Neuronal stem cell (in vitro differentiated cells): ENCODE data around the gene COG6.

Experiments
- DNase-seq: peaks from one replicate; pipeline ENCODE4 v3.0.0-alpha.2; 2013; ENCODE audit warnings: low spot score
- H2AFZ ChIP-seq: one replicate; pipeline ENCODE4 v1.6.1; 2013; ENCODE audit warnings: mild to moderate bottlenecking, low read length, inconsistent platforms
- H2AK5ac ChIP-seq: 2 replicates; pipeline ENCODE4 v1.6.1; 2013; ENCODE audit warnings: low read depth, mild to moderate bottlenecking, inconsistent platforms, low read length, moderate library complexity, mixed read lengths
- H2BK120ac ChIP-seq: 2 replicates; pipeline ENCODE4 v1.6.1; 2013; ENCODE audit warnings: low read depth, mild to moderate bottlenecking, inconsistent platforms, low read length, moderate library complexity, mixed read lengths
- H2BK12ac ChIP-seq: one replicate; pipeline ENCODE4 v1.6.1; 2013; ENCODE audit warnings: low read length, inconsistent platforms
- H2BK15ac ChIP-seq: 2 replicates; pipeline ENCODE4 v1.6.1; 2013; ENCODE audit warnings: mild to moderate bottlenecking, low read length, inconsistent platforms, mixed read lengths
- H2BK5ac ChIP-seq: one replicate; pipeline ENCODE4 v1.6.1; 2013; ENCODE audit warnings: inconsistent platforms, mild to moderate bottlenecking, low read length, moderate library complexity
- H3K14ac ChIP-seq: one replicate; pipeline ENCODE4 v1.6.1; 2013; ENCODE audit warnings: low read length, inconsistent platforms
- H3K18ac ChIP-seq: 2 replicates; pipeline ENCODE4 v1.6.1; 2013; ENCODE audit warnings: low read length, inconsistent platforms
- H3K23ac ChIP-seq: 2 replicates; pipeline ENCODE4 v1.6.1; 2013; ENCODE audit warnings: low read depth, mild to moderate bottlenecking, mixed read lengths, low read length, inconsistent platforms; ENCODE audit not compliant: poor library complexity
- H3K27ac ChIP-seq: replicated peaks from 3 replicates; pipeline ENCODE4 v1.5.1; 2013; ENCODE audit warnings: low read length, inconsistent platforms
- H3K27me3 ChIP-seq, 3 experiments: 2 replicates each; pipeline ENCODE4 v1.6.1; 2013; ENCODE audit warnings: low read length in 3 of 3, mild to moderate bottlenecking in 2 of 3, inconsistent platforms in 1 of 3, low read depth in 1 of 3, mixed read lengths in 1 of 3, moderate library complexity in 1 of 3; ENCODE audit not compliant: control insufficient read depth in 3 of 3, insufficient read depth in 3 of 3
- H3K36me3 ChIP-seq, 2 donors: replicated peaks in 1 of 2; 2 replicates each; pipeline ENCODE4 v1.6.1; 2013; ENCODE audit warnings: low read length in 2 of 2; ENCODE audit not compliant: control insufficient read depth in 2 of 2, insufficient read depth in 2 of 2
- H3K4ac ChIP-seq: 2 replicates; pipeline ENCODE4 v1.6.1; 2013; ENCODE audit warnings: inconsistent platforms, mild to moderate bottlenecking, low read length, moderate library complexity
- H3K4me1 ChIP-seq, 2 donors: 1 replicate in 1 of 2; 2 replicates in 1 of 2; pipeline ENCODE4 v1.6.1; 2013; ENCODE audit warnings: low read length in 2 of 2, low read depth in 1 of 2; ENCODE audit not compliant: control insufficient read depth in 2 of 2, insufficient read depth in 1 of 2
- H3K4me2 ChIP-seq: one replicate; pipeline ENCODE4 v1.6.1; 2013; ENCODE audit warnings: mild to moderate bottlenecking, low read length, inconsistent platforms; ENCODE audit not compliant: insufficient read depth, poor library complexity, severe bottlenecking
- H3K4me3 ChIP-seq, 2 donors: 2 replicates each; pipeline ENCODE4 v1.5.1; 2013; ENCODE audit warnings: low read length in 2 of 2, mild to moderate bottlenecking in 2 of 2, inconsistent platforms in 1 of 2, moderate library complexity in 1 of 2
- H3K79me1 ChIP-seq: one replicate; pipeline ENCODE4 v1.6.1; 2013; ENCODE audit warnings: low read depth, mild to moderate bottlenecking, inconsistent platforms, low read length, moderate library complexity
- H3K9ac ChIP-seq: one replicate; pipeline ENCODE4 v1.6.1; 2013; ENCODE audit warnings: mild to moderate bottlenecking, low read depth, low read length, inconsistent platforms; ENCODE audit not compliant: poor library complexity
- H3K9me3 ChIP-seq, 2 donors: replicated peaks in 1 of 2; 2 replicates each; pipeline versions ENCODE3 to v1.6.1; 2013; ENCODE audit warnings: low read length in 2 of 2, mild to moderate bottlenecking in 2 of 2, inconsistent platforms in 1 of 2, low read depth in 1 of 2, mixed read lengths in 1 of 2, moderate library complexity in 1 of 2; ENCODE audit not compliant: control insufficient read depth in 2 of 2, insufficient read depth in 1 of 2
- H4K8ac ChIP-seq: one replicate; pipeline ENCODE4 v1.6.1; 2013; ENCODE audit warnings: low read depth, mild to moderate bottlenecking, inconsistent platforms, low read length, moderate library complexity
- H4K91ac ChIP-seq: one replicate; pipeline ENCODE4 v1.6.1; 2013; ENCODE audit warnings: low read length, low read depth, mild to moderate bottlenecking, inconsistent platforms; ENCODE audit not compliant: poor library complexity
- WGBS, 2 donors: extraction: QIAGEN DNeasy Blood & Tissue Kit; methylation state at CpG; one replicate each; pipeline ENCODE4 v1.1.7; 2013; ENCODE audit warnings: missing lambda C conversion rate in 2 of 2, mixed read lengths in 1 of 2; ENCODE audit not compliant: insufficient read length in 2 of 2, insufficient replicate concordance in 1 of 2; ENCODE audit errors: extremely low coverage in 2 of 2; 5-methylcytosine and 5-hydroxymethylcytosine counted together

The COG6 gene

DNA sequence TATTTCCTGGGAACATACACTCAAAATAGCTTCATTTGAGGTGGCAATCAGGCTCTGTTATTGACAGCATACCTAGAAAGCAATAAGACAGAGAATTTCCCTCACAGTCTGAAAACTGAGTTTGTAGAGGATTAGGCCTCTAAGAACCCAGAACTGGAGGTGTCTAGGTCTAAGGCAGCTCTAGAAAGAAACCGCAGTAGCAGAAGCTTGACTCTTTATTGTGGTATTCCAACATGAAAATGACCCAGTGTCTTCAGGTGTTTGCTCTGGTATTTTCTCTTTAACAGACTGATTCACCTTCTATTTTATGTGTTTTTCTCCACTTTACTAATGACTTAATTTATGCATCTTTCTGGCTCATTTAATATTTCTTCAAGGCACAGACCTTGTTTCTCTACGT, 8.5 kb downstream of the COG6 start:
- no CpG with 5 or more reads among the region's 2 CpGs for WGBS, 2 donors
- no peak overlapping the region for H3K9ac ChIP-seq
- no peak overlapping the region for H4K8ac ChIP-seq
- H3K14ac ChIP-seq: no peak overlapping the region
- H3K4ac ChIP-seq: no peak overlapping the region
- no peak overlapping the region for H4K91ac ChIP-seq
- no peak overlapping the region for H2BK120ac ChIP-seq
- H2AFZ ChIP-seq: no peak overlapping the region
- DNase-seq: no peak
- H3K27me3 ChIP-seq: no peaks in the 10 kb centered on the region
- peaks cover 2 to 52% of the 10 kb centered on the region in 2 donors for H3K36me3 ChIP-seq
- no peak overlapping the region for H3K4me2 ChIP-seq
- H2BK5ac ChIP-seq: no peak overlapping the region
- H3K27ac ChIP-seq: no peak overlapping the region
- no peak overlapping the region for H2BK15ac ChIP-seq
- H3K23ac ChIP-seq: no peak overlapping the region
- no peak overlapping the region for H3K18ac ChIP-seq
- no peaks in the 10 kb centered on the region for H3K4me1 ChIP-seq
- no peak overlapping the region for H3K4me3 ChIP-seq
- H3K9me3 ChIP-seq: no peaks in the 10 kb centered on the region
- no peak overlapping the region for H2BK12ac ChIP-seq
- no peaks in the 10 kb centered on the region for H3K79me1 ChIP-seq
- no peak overlapping the region for H2AK5ac ChIP-seq

GRCh38 chr13:39665763-39666162, 10.3 kb downstream of the COG6 start:
- H2BK12ac ChIP-seq: no peak overlapping the region
- H3K79me1 ChIP-seq: no peaks in the 10 kb centered on the region
- H3K4ac ChIP-seq: no peak overlapping the region
- H4K8ac ChIP-seq: no peak overlapping the region
- H3K18ac ChIP-seq: no peak overlapping the region
- H4K91ac ChIP-seq: no peak overlapping the region
- no peak overlapping the region for H2BK15ac ChIP-seq
- no peak overlapping the region for H2BK5ac ChIP-seq
- no peaks in the 10 kb centered on the region for H3K4me1 ChIP-seq
- no peak overlapping the region for H3K4me2 ChIP-seq
- no peaks in the 10 kb centered on the region for H3K9me3 ChIP-seq
- no peak overlapping the region for H3K9ac ChIP-seq
- H3K4me3 ChIP-seq: no peak overlapping the region
- peaks cover 2 to 44% of the 10 kb centered on the region in 2 donors for H3K36me3 ChIP-seq
- no peak overlapping the region for H3K14ac ChIP-seq
- no peak overlapping the region for H3K23ac ChIP-seq
- H3K27ac ChIP-seq: no peak overlapping the region
- WGBS, 2 donors: no CpG with 5 or more reads among the region's 1 CpG
- H2BK120ac ChIP-seq: no peak overlapping the region
- no peaks in the 10 kb centered on the region for H3K27me3 ChIP-seq
- no peak for DNase-seq
- no peak overlapping the region for H2AK5ac ChIP-seq
- no peak overlapping the region for H2AFZ ChIP-seq

GRCh38 chr13:39670445-39670844, 15.0 kb downstream of the COG6 start:
- H3K4me2 ChIP-seq: no peak overlapping the region
- no peak overlapping the region for H3K4me3 ChIP-seq
- H4K8ac ChIP-seq: no peak overlapping the region
- H3K4ac ChIP-seq: no peak overlapping the region
- peaks cover 2 to 19% of the 10 kb centered on the region in 2 donors for H3K36me3 ChIP-seq
- H2BK120ac ChIP-seq: no peak overlapping the region
- H2BK15ac ChIP-seq: no peak overlapping the region
- H3K79me1 ChIP-seq: no peaks in the 10 kb centered on the region
- no peak overlapping the region for H4K91ac ChIP-seq
- H3K4me1 ChIP-seq: no peaks in the 10 kb centered on the region
- no peak overlapping the region for H2BK5ac ChIP-seq
- H3K18ac ChIP-seq: no peak overlapping the region
- no peaks in the 10 kb centered on the region for H3K9me3 ChIP-seq
- WGBS, 2 donors: no CpG with 5 or more reads among the region's 2 CpGs
- no peak overlapping the region for H2AFZ ChIP-seq
- H3K9ac ChIP-seq: no peak overlapping the region
- no peak overlapping the region for H2AK5ac ChIP-seq
- no peak overlapping the region for H2BK12ac ChIP-seq
- H3K23ac ChIP-seq: no peak overlapping the region
- DNase-seq: no peak
- H3K14ac ChIP-seq: no peak overlapping the region
- H3K27ac ChIP-seq: no peak overlapping the region
- H3K27me3 ChIP-seq: no peaks in the 10 kb centered on the region

GRCh38 chr13:39672378-39673132, 17.1 kb downstream of the COG6 start:
- no peak overlapping the region for H3K4me2 ChIP-seq
- H4K8ac ChIP-seq: no peak overlapping the region
- no peak overlapping the region for H2BK15ac ChIP-seq
- H3K23ac ChIP-seq: no peak overlapping the region
- H3K18ac ChIP-seq: no peak overlapping the region
- H3K9ac ChIP-seq: no peak overlapping the region
- no CpG with 5 or more reads among the region's 3 CpGs for WGBS, 2 donors
- no peak overlapping the region for H3K4me3 ChIP-seq
- no peak overlapping the region for H4K91ac ChIP-seq
- H3K4ac ChIP-seq: no peak overlapping the region
- H3K14ac ChIP-seq: no peak overlapping the region
- no peak overlapping the region for H2AFZ ChIP-seq
- H2AK5ac ChIP-seq: no peak overlapping the region
- no peak overlapping the region for H2BK120ac ChIP-seq
- no peak overlapping the region for H2BK12ac ChIP-seq
- H3K4me1 ChIP-seq: no peaks in the 10 kb centered on the region
- no peak overlapping the region for H3K27ac ChIP-seq
- no peaks in the 10 kb centered on the region for H3K79me1 ChIP-seq
- H3K27me3 ChIP-seq: no peaks in the 10 kb centered on the region
- no peak for DNase-seq
- H3K36me3 ChIP-seq: peaks cover 0 to 5% of the 10 kb centered on the region in 2 donors
- H3K9me3 ChIP-seq: no peaks in the 10 kb centered on the region
- no peak overlapping the region for H2BK5ac ChIP-seq
